Dermis blood vessel endothelial cell (primary cell): ENCODE data around the gene ZNF609. TPM values are rescaled to one million over a fixed set of nuclear protein-coding genes. Genes with fewer than 3 reads are reported as not detected.
A peak's percentile ranks its signal among the peaks of the same experiment; 100 is the strongest.
"Not testable (repeated sequence)": the region's sequence is repeated elsewhere in the genome, so short reads cannot be mapped to it uniquely, and the experiment has no call there.

Experiments
- DNase-seq: peaks from one replicate; pipeline ENCODE4 v3.0.0; 2010
- total RNA-seq: library from RNA; depleted of rRNA; stranded (reverse); fragments of >200 nt; gene quantifications from 2 replicates; pipeline ENCODE4 v1.2.3, GENCODE V29; 2014

The ZNF609 gene
- total RNA-seq, 1 donor from 2014 or later: 28.8 TPM

GRCh38 chr15:64455961-64456371, 4.4 kb upstream of the ZNF609 start:
- DNase-seq: no peak

GRCh38 chr15:64456634-64457108, 3.7 kb upstream of the ZNF609 start:
- DNase-seq: no peak

GRCh38 chr15:64459066-64459781, 1.2 kb upstream of the ZNF609 start:
- DNase-seq: peak; percentile 18

GRCh38 chr15:64460724-64461720, 644 bp downstream of the ZNF609 start:
- peak; percentile 75 for DNase-seq

GRCh38 chr15:64461721-64462162, 1.4 kb downstream of the ZNF609 start:
- peak; percentile 51 for DNase-seq

- DNase-seq: no peak
These were observed 2.1 kb downstream of the ZNF609 start for GRCh38 chr15:64462492-64462891.

GRCh38 chr15:64464276-64465005, 4.1 kb downstream of the ZNF609 start:
- DNase-seq: peak; percentile 64

- no peak for DNase-seq
These were observed 6.2 kb downstream of the ZNF609 start for GRCh38 chr15:64466408-64467141.

GRCh38 chr15:64472161-64472560, 11.8 kb downstream of the ZNF609 start:
- DNase-seq: no peak

- DNase-seq: no peak
These were observed 14.5 kb downstream of the ZNF609 start for GRCh38 chr15:64474846-64475245.

- no peak for DNase-seq
These were observed 16.2 kb downstream of the ZNF609 start for GRCh38 chr15:64476550-64476949.

GRCh38 chr15:64478863-64479262, 18.5 kb downstream of the ZNF609 start:
- DNase-seq: no peak

- DNase-seq: no peak
These were observed 20.5 kb downstream of the ZNF609 start for GRCh38 chr15:64480891-64481290.

- DNase-seq: no peak
These were observed 23.4 kb downstream of the ZNF609 start for GRCh38 chr15:64483749-64484148.

GRCh38 chr15:64485796-64486195, 25.4 kb downstream of the ZNF609 start:
- no peak for DNase-seq

- DNase-seq: no peak
These were observed 30.4 kb downstream of the ZNF609 start for GRCh38 chr15:64490598-64491259.

GRCh38 chr15:64493641-64494040, 33.3 kb downstream of the ZNF609 start:
- no peak for DNase-seq

- DNase-seq: not testable (repeated sequence)
These were observed 35.6 kb downstream of the ZNF609 start for GRCh38 chr15:64495968-64496367.

- no peak for DNase-seq
These were observed 40.5 kb downstream of the ZNF609 start for GRCh38 chr15:64500695-64501395.

- DNase-seq: no peak
These were observed 41.0 kb downstream of the ZNF609 start for GRCh38 chr15:64501396-64501715.

GRCh38 chr15:64502151-64502550, 41.8 kb downstream of the ZNF609 start:
- DNase-seq: no peak
